A549 (cell line): Measurements from ENCODE around the gene CDHR2. TPM values are rescaled to one million over a fixed set of nuclear protein-coding genes. Genes with fewer than 3 reads are reported as not detected.

Source experiments
- ATAC-seq, 2 experiments: fragments of 200-7000 bp in 1 of 2; fragments of >200 bp in 1 of 2; cut with Nextera tagmentation in 1 of 2; cut with Tn5 transposase in 1 of 2; 3 replicates each; pipeline versions ENCODE4 v1.8.0 to v1.9.1; 2018 to 2020; ENCODE audit warnings: mild to moderate bottlenecking in 1 of 2, moderate library complexity in 1 of 2
- CTCF ChIA-PET: fragments of 300-600 bp; sonication (Branson Sonifier 250); formaldehyde crosslinking; extraction: SDS; loops from one replicate; lab custom pipeline; 2021; ENCODE audit warnings: antibody characterized with exemption, inconsistent platforms; lab: Yijun Ruan, JAX
- POLR2A ChIA-PET: fragments of 350-600 bp; formaldehyde crosslinking; extraction: SDS; loops from one replicate; lab custom pipeline; 2021; ENCODE audit warnings: antibody characterized with exemption, inconsistent platforms; lab: Yijun Ruan, JAX
- DNase-seq, 2 experiments: peaks; one replicate each; pipeline versions ENCODE4 v3.0.0 to v3.0.0-alpha.2; 2011 to 2016; ENCODE audit warnings: low read depth in 1 of 2, low spot score in 1 of 2
- FAIRE-seq: peaks from 2 replicates; lab custom pipeline; 2011; peaks lifted over from hg19 to GRCh38; lab: Jason Lieb, UNC
- H3K27ac ChIP-seq, 2 experiments: fragments of >200 bp; sonication (Bioruptor Twin); formaldehyde crosslinking; 3 replicates each; pipeline ENCODE4 v1.5.1; 2016 to 2017
- H3K4me1 ChIP-seq: fragments of >200 bp; sonication (Bioruptor Twin); formaldehyde crosslinking; 3 replicates; pipeline ENCODE4 v1.6.1; 2016
- H3K4me2 ChIP-seq: fragments of >200 bp; sonication (Bioruptor Twin); formaldehyde crosslinking; 3 replicates; pipeline ENCODE4 v1.6.1; 2016
- H3K4me3 ChIP-seq: fragments of >200 bp; sonication (Bioruptor Twin); formaldehyde crosslinking; 3 replicates; pipeline ENCODE4 v1.5.1; 2016
- H3K9me3 ChIP-seq: fragments of >200 bp; sonication (Bioruptor Twin); formaldehyde crosslinking; 3 replicates; pipeline ENCODE4 v1.6.1; 2016
- CHD4 ChIP-seq: fragments of 200-600 bp; sonication (generic); IDR thresholded peaks from 2 replicates; pipeline ENCODE4 v1.6.1; 2016; ENCODE audit warnings: antibody characterized with exemption, mild to moderate bottlenecking, borderline replicate concordance
- E2F6 ChIP-seq: IDR thresholded peaks from 2 replicates; pipeline ENCODE4 v1.6.1; 2012; ENCODE audit warnings: low read depth, borderline replicate concordance
- ESRRA ChIP-seq: fragments of 150-350 bp; IDR thresholded peaks from 2 replicates; pipeline ENCODE4 v1.6.1; 2014; ENCODE audit warnings: mild to moderate bottlenecking, low read length, borderline replicate concordance
- FOXS1 ChIP-seq: fragments of 250-450 bp; sonication (Bioruptor Pico); IDR thresholded peaks from 2 replicates; pipeline ENCODE4 v1.5.0; 2020; ENCODE audit warnings: mild to moderate bottlenecking, moderate library complexity
- HDAC2 ChIP-seq: fragments of 200-600 bp; sonication (generic); IDR thresholded peaks from 2 replicates; pipeline ENCODE4 v1.6.1; 2016
- HES2 ChIP-seq: fragments of >200 bp; sonication (Bioruptor Twin); formaldehyde crosslinking; IDR thresholded peaks from 2 replicates; pipeline ENCODE4 v1.6.1; 2016
- HMGXB4 ChIP-seq: fragments of 250-450 bp; sonication (Bioruptor Pico); IDR thresholded peaks from 2 replicates; pipeline ENCODE4 v1.5.0; 2021; ENCODE audit warnings: mild to moderate bottlenecking, moderate library complexity, borderline replicate concordance
- HOXB13 ChIP-seq: fragments of 250-450 bp; sonication (Bioruptor Pico); IDR thresholded peaks from 2 replicates; pipeline ENCODE4 v1.5.0; 2020; ENCODE audit warnings: low read depth, mild to moderate bottlenecking, moderate library complexity
- HOXB5 ChIP-seq: fragments of 250-450 bp; sonication (Bioruptor Pico); IDR thresholded peaks from 2 replicates; pipeline ENCODE4 v1.5.0; 2020; ENCODE audit warnings: mild to moderate bottlenecking, moderate library complexity
- JUN ChIP-seq, 2 experiments: fragments of >200 bp; sonication (Bioruptor Twin); formaldehyde crosslinking; IDR thresholded peaks; 2 replicates in 1 of 2; 3 replicates in 1 of 2; pipeline ENCODE4 v1.6.1; 2016 to 2017
- JUNB ChIP-seq: fragments of >200 bp; sonication (Bioruptor Twin); formaldehyde crosslinking; IDR thresholded peaks from 2 replicates; pipeline ENCODE4 v1.6.1; 2016
- MAFK ChIP-seq: fragments of 450-650 bp; IDR thresholded peaks from 2 replicates; pipeline ENCODE4 v1.6.1; 2014; ENCODE audit not compliant: partially characterized antibody
- MAX ChIP-seq: IDR thresholded peaks from 2 replicates; pipeline ENCODE4 v1.6.1; 2012
- MYC ChIP-seq: IDR thresholded peaks from 2 replicates; pipeline ENCODE4 v1.6.1; 2012; ENCODE audit warnings: mild to moderate bottlenecking, inconsistent platforms, low read length, improper control_type of control experiment, borderline replicate concordance
- NR3C1 ChIP-seq: fragments of >200 bp; sonication (Bioruptor Twin); formaldehyde crosslinking; IDR thresholded peaks from 3 replicates; pipeline ENCODE4 v1.6.1; 2017
- PBX3 ChIP-seq: IDR thresholded peaks from 2 replicates; pipeline ENCODE4 v1.6.1; 2012
- POLR2AphosphoS2 ChIP-seq: conservative IDR thresholded peaks from 2 replicates; pipeline ENCODE4 v1.6.1; 2012; ENCODE audit warnings: low read length, improper control_type of control experiment, inconsistent platforms
- RAD21 ChIP-seq, 2 experiments: fragments of >200 bp in 1 of 2; sonication (Bioruptor Twin) in 1 of 2; formaldehyde crosslinking in 1 of 2; IDR thresholded peaks in 1 of 2; conservative IDR thresholded peaks in 1 of 2; 2 replicates in 1 of 2; 3 replicates in 1 of 2; pipeline ENCODE4 v1.6.1; 2012 to 2018; ENCODE audit warnings: inconsistent platforms in 1 of 2
- REST ChIP-seq: fragments of 200-600 bp; sonication (generic); IDR thresholded peaks from 2 replicates; pipeline ENCODE4 v1.6.1; 2016; ENCODE audit warnings: antibody characterized with exemption, mild to moderate bottlenecking, moderate library complexity
- RNF2 ChIP-seq: fragments of 200-600 bp; sonication (generic); IDR thresholded peaks from 2 replicates; pipeline ENCODE4 v1.6.1; 2016; ENCODE audit warnings: low read depth, mild to moderate bottlenecking, antibody characterized with exemption, moderate library complexity, borderline replicate concordance
- SMC3 ChIP-seq: fragments of >200 bp; sonication (Bioruptor Twin); formaldehyde crosslinking; IDR thresholded peaks from 3 replicates; pipeline ENCODE4 v1.6.1; 2018; ENCODE audit warnings: inconsistent platforms
- ZC3H11A ChIP-seq: fragments of 450-650 bp; IDR thresholded peaks from 2 replicates; pipeline ENCODE4 v1.6.1; 2014; ENCODE audit warnings: antibody characterized with exemption, mild to moderate bottlenecking
- ZFP36 ChIP-seq: fragments of 450-650 bp; IDR thresholded peaks from 2 replicates; pipeline ENCODE4 v1.6.1; 2014; ENCODE audit warnings: borderline replicate concordance; ENCODE audit not compliant: partially characterized antibody
- ZNF302 ChIP-seq: fragments of 250-450 bp; sonication (Bioruptor Pico); IDR thresholded peaks from 2 replicates; pipeline ENCODE4 v1.9.0; 2021; ENCODE audit warnings: inconsistent platforms, mild to moderate bottlenecking, moderate library complexity
- ZSCAN20 ChIP-seq: fragments of 250-450 bp; sonication (Bioruptor Pico); IDR thresholded peaks from 2 replicates; pipeline ENCODE4 v1.8.0; 2022; ENCODE audit warnings: mild to moderate bottlenecking, moderate library complexity
- whole genome bisulfite sequencing: methylation state at CpG from one replicate; pipeline ENCODE4 v1.1.6; 2017; ENCODE audit errors: missing lambda C conversion rate; 5-methylcytosine and 5-hydroxymethylcytosine counted together
- polyA plus RNA-seq, 4 experiments: library from polyadenylated mRNA; depleted of rRNA in 3 of 4; stranded (reverse); fragments of >200 nt; fragmentation: RNase III in 1 of 4; extraction: RNeasy Plus Mini Kit Qiagen cat#74134 plus additional on column Dnase treatment in 1 of 4; gene quantifications; 2 replicates in 3 of 4; 3 replicates in 1 of 4; pipeline ENCODE4 v1.2.3, GENCODE V29; 2011 to 2017

The CDHR2 gene
- polyA plus RNA-seq, 2 of the 4 experiments (the other 2 are of a cell fraction): 0.09 TPM; not detected in 1

- H3K4me2 ChIP-seq: no peak overlapping the region
- no peak for ATAC-seq
- no peak for TF ChIP-seq ZNF302 (CRISPR knock-in tag)
- TF ChIP-seq HOXB13 (CRISPR knock-in tag): no peak
- TF ChIP-seq MYC: no peak
- no peak overlapping the region for H3K27ac ChIP-seq
- POLR2A ChIA-PET: interaction anchor here (0.6 to 1.1 kb wide), 3 partner anchors 9 to 78 kb away, joined by 5 to 6 read pairs (median 5); partner anchors contain the start of genes EIF4E1B, SNCB and TSPAN17
- no peak for DNase-seq
- FAIRE-seq: no peak
- H3K4me1 ChIP-seq: peaks cover 15% of the 10 kb centered on the region; the same call in 2 of the 3 replicates
- WGBS: 74% methylated on average over 11 of the region's 13 CpGs
- H3K4me3 ChIP-seq: no peak overlapping the region
- CTCF ChIA-PET: interaction anchor here (0.8 to 2.5 kb wide), 7 partner anchors 8 to 48 kb away, joined by 3 to 11 read pairs (median 5); partner anchors contain the start of genes EIF4E1B, SNCB and TSPAN17
- no peaks in the 10 kb centered on the region for H3K9me3 ChIP-seq
Observed at GRCh38 chr5:176621661-176622079, 72.5 kb downstream of the CDHR2 start.

GRCh38 chr5:176624142-176624541 is 75.0 kb downstream of the CDHR2 start:
- peaks cover 15% of the 10 kb centered on the region; the same call in 2 of the 3 replicates for H3K4me1 ChIP-seq
- CTCF ChIA-PET: interaction anchor here (0.8 to 1.4 kb wide), 2 partner anchors 17 to 51 kb away, joined by 3 to 4 read pairs; no protein-coding TSS in a partner anchor
- H3K4me2 ChIP-seq: no peak overlapping the region
- no peak overlapping the region for H3K27ac ChIP-seq
- TF ChIP-seq ZC3H11A: no peak
- no peak for TF ChIP-seq JUNB
- TF ChIP-seq SMC3: no peak
- TF ChIP-seq HOXB13 (CRISPR knock-in tag): no peak
- TF ChIP-seq HOXB5 (CRISPR knock-in tag): no peak
- no peak for TF ChIP-seq RAD21 (conservative IDR thresholded peaks at IDR 0.05 in 1 of 2, IDR thresholded peaks at IDR 0.05 in 1 of 2)
- TF ChIP-seq RNF2: no peak
- no peak for TF ChIP-seq ZFP36
- no peak for TF ChIP-seq ESRRA
- no peak for TF ChIP-seq MYC
- TF ChIP-seq REST: no peak
- no peak for TF ChIP-seq HMGXB4 (CRISPR knock-in tag)
- no peak for TF ChIP-seq ZSCAN20 (CRISPR knock-in tag)
- TF ChIP-seq CHD4: no peak
- no peak for TF ChIP-seq MAX
- TF ChIP-seq, all 56 proteins: peak for 0
- H3K9me3 ChIP-seq: no peaks in the 10 kb centered on the region
- no peak for DNase-seq
- no peak for ATAC-seq
- H3K4me3 ChIP-seq: no peak overlapping the region
- 32% methylated on average over 4 of the region's 4 CpGs for WGBS
- FAIRE-seq: no peak
- POLR2A ChIA-PET: no interaction called here

- no peak for DNase-seq
- ATAC-seq: no peak
- WGBS: 68% methylated on average over 9 of the region's 9 CpGs
- H3K27ac ChIP-seq: no peak overlapping the region
- ChIA-PET CTCF (interaction anchor here (0.8 kb wide), 1 partner anchor 22 kb away, joined by 4 read pairs; the partner anchor contains the start of gene TSPAN17), POLR2A (no interaction called here)
- H3K9me3 ChIP-seq: no peaks in the 10 kb centered on the region
- no peak for TF ChIP-seq JUNB
- no peak for TF ChIP-seq FOXS1
- TF ChIP-seq MAFK: no peak
- no peak for TF ChIP-seq NR3C1
- TF ChIP-seq PBX3: no peak
- no peak for TF ChIP-seq HES2
- TF ChIP-seq E2F6: no peak
- no peak for TF ChIP-seq POLR2AphosphoS2
- no peak for TF ChIP-seq HDAC2
- no peak for TF ChIP-seq CHD4
- no peak for TF ChIP-seq JUN (IDR thresholded peaks at IDR 0.05)
- no peak overlapping the region for H3K4me2 ChIP-seq
- no peak overlapping the region for H3K4me3 ChIP-seq
- no peak for FAIRE-seq
- H3K4me1 ChIP-seq: peaks cover 15% of the 10 kb centered on the region; the same call in 2 of the 3 replicates
Observed at GRCh38 chr5:176624938-176625337, 75.8 kb downstream of the CDHR2 start.
